GM21526 (cell line): Measurements from ENCODE around the gene A4GALT.
A peak's percentile ranks its signal among the peaks of the same experiment; 100 is the strongest.
"Not testable (repeated sequence)": the region's sequence is repeated elsewhere in the genome, so short reads cannot be mapped to it uniquely, and the experiment has no call there.

Experiments
- ATAC-seq: cut with Tn5 transposase; IDR thresholded peaks from one replicate; pipeline ENCODE4 v1.9.1; 2021; ENCODE audit warnings: moderate library complexity; ENCODE audit not compliant: unreplicated experiment, low FRiP score

The A4GALT gene

GRCh38 chr22:42720263-42721044 lies at the start of gene A4GALT:
Gene A4GALT, minus strand, starts transcription at chr22:42720870. Its CDS starts 26,919 bp downstream, at chr22:42693951.
- ATAC-seq: no peak

- ATAC-seq: no peak
Measured at GRCh38 chr22:42770448-42770726, 49.7 kb upstream of the A4GALT start.

GRCh38 chr22:42769574-42770447 lies 49.1 kb upstream of the A4GALT start:
- peak; percentile 67 for ATAC-seq

- ATAC-seq: no peak
Measured at GRCh38 chr22:42769238-42769573, 48.5 kb upstream of the A4GALT start.

- no peak for ATAC-seq
Measured at GRCh38 chr22:42768385-42769035, 47.8 kb upstream of the A4GALT start.

GRCh38 chr22:42766860-42767259 lies 46.2 kb upstream of the A4GALT start:
- no peak for ATAC-seq

GRCh38 chr22:42764895-42765363 lies 44.3 kb upstream of the A4GALT start:
- no peak for ATAC-seq

GRCh38 chr22:42763965-42764480 lies 43.4 kb upstream of the A4GALT start:
- ATAC-seq: no peak

GRCh38 chr22:42760806-42761565 lies 40.3 kb upstream of the A4GALT start:
- ATAC-seq: no peak

- no peak for ATAC-seq
Measured at GRCh38 chr22:42758931-42759629, 38.4 kb upstream of the A4GALT start.

GRCh38 chr22:42755553-42755952 lies 34.9 kb upstream of the A4GALT start:
- not testable (repeated sequence) for ATAC-seq

- not testable (repeated sequence) for ATAC-seq
Measured at GRCh38 chr22:42755121-42755520, 34.5 kb upstream of the A4GALT start.

GRCh38 chr22:42754658-42755057 lies 34.0 kb upstream of the A4GALT start:
- no peak for ATAC-seq

GRCh38 chr22:42752912-42753311 lies 32.2 kb upstream of the A4GALT start:
- no peak for ATAC-seq

GRCh38 chr22:42752230-42752746 lies 31.6 kb upstream of the A4GALT start:
- no peak for ATAC-seq

GRCh38 chr22:42750421-42750820 lies 29.8 kb upstream of the A4GALT start:
- not testable (repeated sequence) for ATAC-seq

GRCh38 chr22:42747701-42748513 lies 27.2 kb upstream of the A4GALT start:
- ATAC-seq: no peak

- ATAC-seq: no peak
Measured at GRCh38 chr22:42745118-42745517, 24.4 kb upstream of the A4GALT start.
